Measurements from ENCODE around the gene ZNF562.

Gene ZNF562

GRCh38 chr19:9673912-9674662, 813 bp downstream of the ZNF562 start:
- Histone ChIP-seq H3K9me3 (ENCODE audit: severe bottlenecking) (peaks cover 22% of the 10 kb centered on the region), H3K27me3 (ENCODE audit: insufficient read depth, poor library complexity, severe bottlenecking) (no peaks in the 10 kb centered on the region), H3K4me1 (ENCODE audit: insufficient read depth, poor library complexity, severe bottlenecking) (no peaks in the 10 kb centered on the region), H3K36me3 (ENCODE audit: low read depth) (peaks cover 45% of the 10 kb centered on the region), H3K27ac (ENCODE audit: poor library complexity, severe bottlenecking) (peak overlapping the region; percentile 91), H3K4me3 (ENCODE audit: severe bottlenecking) (peak overlapping the region; percentile 93)
- TF ChIP-seq, protein P1, sequence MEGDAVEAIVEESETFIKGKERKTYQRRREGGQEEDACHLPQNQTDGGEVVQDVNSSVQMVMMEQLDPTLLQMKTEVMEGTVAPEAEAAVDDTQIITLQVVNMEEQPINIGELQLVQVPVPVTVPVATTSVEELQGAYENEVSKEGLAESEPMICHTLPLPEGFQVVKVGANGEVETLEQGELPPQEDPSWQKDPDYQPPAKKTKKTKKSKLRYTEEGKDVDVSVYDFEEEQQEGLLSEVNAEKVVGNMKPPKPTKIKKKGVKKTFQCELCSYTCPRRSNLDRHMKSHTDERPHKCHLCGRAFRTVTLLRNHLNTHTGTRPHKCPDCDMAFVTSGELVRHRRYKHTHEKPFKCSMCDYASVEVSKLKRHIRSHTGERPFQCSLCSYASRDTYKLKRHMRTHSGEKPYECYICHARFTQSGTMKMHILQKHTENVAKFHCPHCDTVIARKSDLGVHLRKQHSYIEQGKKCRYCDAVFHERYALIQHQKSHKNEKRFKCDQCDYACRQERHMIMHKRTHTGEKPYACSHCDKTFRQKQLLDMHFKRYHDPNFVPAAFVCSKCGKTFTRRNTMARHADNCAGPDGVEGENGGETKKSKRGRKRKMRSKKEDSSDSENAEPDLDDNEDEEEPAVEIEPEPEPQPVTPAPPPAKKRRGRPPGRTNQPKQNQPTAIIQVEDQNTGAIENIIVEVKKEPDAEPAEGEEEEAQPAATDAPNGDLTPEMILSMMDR (IDR thresholded peaks at IDR 0.05; ENCODE audit: poor library complexity, severe bottlenecking) = no peak
- ATAC-seq (ENCODE audit: low read depth) = peak; percentile 36; the same call in 2 of the 3 replicates
- no peak for DNase-seq (ENCODE audit: low spot score)

DNA sequence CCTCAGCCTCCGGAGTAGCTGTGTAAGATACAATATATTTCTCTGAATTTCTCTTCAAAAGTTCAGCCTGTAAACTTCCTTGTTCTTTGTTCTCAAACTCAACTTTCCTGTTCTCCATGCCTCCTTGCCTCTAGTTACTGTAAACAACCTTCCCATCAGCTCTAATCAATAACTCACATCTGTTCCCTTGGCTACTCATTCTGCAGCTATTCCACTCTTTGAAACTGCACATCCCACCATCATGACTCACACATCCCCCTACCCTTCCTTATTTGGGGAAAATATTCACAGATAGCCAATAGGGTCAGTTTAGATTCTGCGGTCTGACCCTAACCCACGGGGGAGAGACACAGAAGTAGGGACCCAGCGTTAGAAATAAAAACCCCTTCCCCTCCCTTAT, 2.0 kb downstream of the ZNF562 start:
- Histone ChIP-seq H3K9me3 (ENCODE audit: severe bottlenecking) (peaks cover 22% of the 10 kb centered on the region), H3K27ac (ENCODE audit: poor library complexity, severe bottlenecking) (no peak overlapping the region), H3K27me3 (ENCODE audit: insufficient read depth, poor library complexity, severe bottlenecking) (no peaks in the 10 kb centered on the region), H3K4me3 (ENCODE audit: severe bottlenecking) (no peak overlapping the region), H3K36me3 (ENCODE audit: low read depth) (peaks cover 56% of the 10 kb centered on the region), H3K4me1 (ENCODE audit: insufficient read depth, poor library complexity, severe bottlenecking) (no peaks in the 10 kb centered on the region)
- ATAC-seq (ENCODE audit: low read depth) (no peak), DNase-seq (ENCODE audit: low spot score) (no peak)
- TF ChIP-seq, protein P1 (IDR thresholded peaks at IDR 0.05; ENCODE audit: poor library complexity, severe bottlenecking) = no peak

DNA sequence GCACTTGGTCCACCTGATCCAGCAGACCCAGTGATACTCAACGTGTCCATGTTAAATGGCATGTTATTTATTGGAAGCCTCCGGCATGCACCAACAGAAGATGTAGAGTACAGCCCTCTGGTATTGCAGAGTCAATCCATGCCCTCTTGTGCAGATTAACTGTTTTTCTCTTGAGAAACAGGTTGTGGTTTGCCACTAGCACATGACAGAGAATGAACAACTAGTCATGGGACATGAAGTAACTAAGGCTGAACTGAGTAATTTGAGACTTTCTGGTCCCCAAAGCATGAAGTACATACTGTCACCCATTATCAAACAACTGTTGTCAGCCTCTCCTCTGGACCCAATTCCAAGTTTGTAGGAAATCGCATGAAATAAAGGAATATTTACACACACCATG, 3.2 kb downstream of the ZNF562 start:
- Histone ChIP-seq H3K27me3 (ENCODE audit: insufficient read depth, poor library complexity, severe bottlenecking) (no peaks in the 10 kb centered on the region), H3K4me1 (ENCODE audit: insufficient read depth, poor library complexity, severe bottlenecking) (no peaks in the 10 kb centered on the region), H3K9me3 (ENCODE audit: severe bottlenecking) (peaks cover 22% of the 10 kb centered on the region), H3K4me3 (ENCODE audit: severe bottlenecking) (no peak overlapping the region), H3K36me3 (ENCODE audit: low read depth) (peaks cover 64% of the 10 kb centered on the region), H3K27ac (ENCODE audit: poor library complexity, severe bottlenecking) (no peak overlapping the region)
- TF ChIP-seq, protein P1 (IDR thresholded peaks at IDR 0.05; ENCODE audit: poor library complexity, severe bottlenecking) = no peak
- ATAC-seq (ENCODE audit: low read depth) (no peak), DNase-seq (ENCODE audit: low spot score) (no peak)

DNA sequence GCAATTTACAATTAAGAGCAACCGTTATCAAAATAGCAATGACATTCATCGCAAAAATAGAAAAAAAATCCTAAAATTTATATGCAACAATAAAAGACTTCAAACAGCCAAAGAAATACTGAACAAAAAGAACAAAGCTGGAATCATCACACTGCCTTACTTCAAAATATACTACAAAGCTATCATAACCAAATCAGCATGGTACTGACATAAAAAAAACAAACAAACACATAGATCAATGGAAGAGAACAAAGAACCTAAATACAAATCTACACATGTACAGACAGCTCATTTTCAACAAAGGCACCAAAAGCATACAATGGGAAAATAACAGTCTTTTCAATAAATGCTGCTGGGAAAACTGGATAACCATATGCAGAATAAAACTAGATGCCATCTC, 6.4 kb downstream of the ZNF562 start:
- no peak overlapping the region for H3K27ac ChIP-seq (ENCODE audit: poor library complexity, severe bottlenecking)
- no peaks in the 10 kb centered on the region for H3K4me1 ChIP-seq (ENCODE audit: insufficient read depth, poor library complexity, severe bottlenecking)
- H3K4me3 ChIP-seq (ENCODE audit: severe bottlenecking) = no peak overlapping the region
- no peak for ATAC-seq (ENCODE audit: low read depth)
- peaks cover 15% of the 10 kb centered on the region for H3K9me3 ChIP-seq (ENCODE audit: severe bottlenecking)
- peaks cover 68% of the 10 kb centered on the region for H3K36me3 ChIP-seq (ENCODE audit: low read depth)
- no peak for DNase-seq (ENCODE audit: low spot score)
- no peaks in the 10 kb centered on the region for H3K27me3 ChIP-seq (ENCODE audit: insufficient read depth, poor library complexity, severe bottlenecking)
- TF ChIP-seq, protein P1 (IDR thresholded peaks at IDR 0.05; ENCODE audit: poor library complexity, severe bottlenecking) = no peak

DNA sequence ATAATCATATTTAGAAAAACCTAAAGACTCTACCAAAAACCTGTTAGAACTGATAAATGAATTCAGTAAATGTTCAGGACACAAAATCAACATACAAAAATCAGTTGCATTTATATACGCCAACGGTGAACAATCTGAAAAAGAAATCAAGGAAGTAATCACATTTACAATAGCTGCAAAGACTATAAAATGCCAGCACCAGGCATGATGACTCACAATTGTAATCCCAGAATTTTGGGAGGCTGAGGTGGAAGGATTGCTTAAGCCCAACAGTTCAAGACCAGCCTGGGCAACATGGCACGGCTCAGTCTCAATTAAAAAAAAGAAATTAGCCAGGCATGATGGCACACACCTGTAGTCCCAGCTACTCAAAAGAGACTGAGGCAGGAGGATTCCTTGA, 7.0 kb downstream of the ZNF562 start:
- Histone ChIP-seq H3K27me3 (ENCODE audit: insufficient read depth, poor library complexity, severe bottlenecking) (no peaks in the 10 kb centered on the region), H3K27ac (ENCODE audit: poor library complexity, severe bottlenecking) (no peak overlapping the region), H3K9me3 (ENCODE audit: severe bottlenecking) (peaks cover 9% of the 10 kb centered on the region), H3K36me3 (ENCODE audit: low read depth) (peaks cover 62% of the 10 kb centered on the region), H3K4me1 (ENCODE audit: insufficient read depth, poor library complexity, severe bottlenecking) (no peaks in the 10 kb centered on the region), H3K4me3 (ENCODE audit: severe bottlenecking) (no peak overlapping the region)
- no peak for DNase-seq (ENCODE audit: low spot score)
- TF ChIP-seq, protein P1 (IDR thresholded peaks at IDR 0.05; ENCODE audit: poor library complexity, severe bottlenecking) = no peak
- no peak for ATAC-seq (ENCODE audit: low read depth)
